ENCODE data around the gene HAL.

GRCh38 chr12:95956557-95957145 is 39.5 kb downstream of the HAL start:
- TF ChIP-seq, protein P1, sequence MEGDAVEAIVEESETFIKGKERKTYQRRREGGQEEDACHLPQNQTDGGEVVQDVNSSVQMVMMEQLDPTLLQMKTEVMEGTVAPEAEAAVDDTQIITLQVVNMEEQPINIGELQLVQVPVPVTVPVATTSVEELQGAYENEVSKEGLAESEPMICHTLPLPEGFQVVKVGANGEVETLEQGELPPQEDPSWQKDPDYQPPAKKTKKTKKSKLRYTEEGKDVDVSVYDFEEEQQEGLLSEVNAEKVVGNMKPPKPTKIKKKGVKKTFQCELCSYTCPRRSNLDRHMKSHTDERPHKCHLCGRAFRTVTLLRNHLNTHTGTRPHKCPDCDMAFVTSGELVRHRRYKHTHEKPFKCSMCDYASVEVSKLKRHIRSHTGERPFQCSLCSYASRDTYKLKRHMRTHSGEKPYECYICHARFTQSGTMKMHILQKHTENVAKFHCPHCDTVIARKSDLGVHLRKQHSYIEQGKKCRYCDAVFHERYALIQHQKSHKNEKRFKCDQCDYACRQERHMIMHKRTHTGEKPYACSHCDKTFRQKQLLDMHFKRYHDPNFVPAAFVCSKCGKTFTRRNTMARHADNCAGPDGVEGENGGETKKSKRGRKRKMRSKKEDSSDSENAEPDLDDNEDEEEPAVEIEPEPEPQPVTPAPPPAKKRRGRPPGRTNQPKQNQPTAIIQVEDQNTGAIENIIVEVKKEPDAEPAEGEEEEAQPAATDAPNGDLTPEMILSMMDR (IDR thresholded peaks at IDR 0.05) = no peak
- TF ChIP-seq EZH2 (IDR thresholded peaks at IDR 0.05; ENCODE audit: borderline replicate concordance, insufficient read depth, low read depth, low read length, poor library complexity, severe bottlenecking) = no peak
